HUDEP-2 (cell line): ENCODE measurements around the gene AGK.

Experiments used
- DNase-seq, 76 experiments: peaks; one replicate each; lab custom pipeline; 2025; ENCODE audit not compliant: unreplicated experiment in 76 of 76; lab: John Stamatoyannopoulos, UW

Gene AGK

GRCh38 chr7:141551094-141551781 is at the start of gene AGK:
AGK (plus strand) TSS chr7:141551410; CDS start chr7:141555467, 4,057 bp downstream.
- DNase-seq, result peak in 62 of 76 experiments; percentile 5 to 72 (median 54)

GRCh38 chr7:141501451-141501850 is 49.8 kb upstream of the AGK start:
- DNase-seq, result no peak

- no peak for DNase-seq
Measured at GRCh38 chr7:141511316-141511675, 39.9 kb upstream of the AGK start.

- DNase-seq, result no peak
Measured at GRCh38 chr7:141511676-141512396, 39.4 kb upstream of the AGK start.

- DNase-seq, result no peak
Measured at GRCh38 chr7:141512597-141512996, 38.6 kb upstream of the AGK start.

GRCh38 chr7:141513720-141514119 is 37.5 kb upstream of the AGK start:
- DNase-seq, result no peak

- no peak for DNase-seq
Measured at GRCh38 chr7:141515941-141516340, 35.3 kb upstream of the AGK start.

GRCh38 chr7:141519623-141520022 is 31.6 kb upstream of the AGK start:
- no peak for DNase-seq

GRCh38 chr7:141522657-141523342 is 28.4 kb upstream of the AGK start:
- DNase-seq, result no peak

- no peak for DNase-seq
Measured at GRCh38 chr7:141525973-141526514, 25.2 kb upstream of the AGK start.

- DNase-seq, result no peak
Measured at GRCh38 chr7:141527076-141527475, 24.1 kb upstream of the AGK start.

GRCh38 chr7:141528399-141528798 is 22.8 kb upstream of the AGK start:
- DNase-seq, result no peak

- peak in 44 of 76 experiments; percentile 2 to 53 (median 16) for DNase-seq
Measured at GRCh38 chr7:141533149-141533949, 17.9 kb upstream of the AGK start.

GRCh38 chr7:141534757-141535737 is 16.2 kb upstream of the AGK start:
- no peak for DNase-seq

GRCh38 chr7:141537906-141538305 is 13.3 kb upstream of the AGK start:
- no peak for DNase-seq

- no peak for DNase-seq
Measured at GRCh38 chr7:141541375-141541774, 9.8 kb upstream of the AGK start.

- no peak for DNase-seq
Measured at GRCh38 chr7:141544831-141545230, 6.4 kb upstream of the AGK start.

- no peak for DNase-seq
Measured at GRCh38 chr7:141549582-141549981, 1.6 kb upstream of the AGK start.

GRCh38 chr7:141550386-141551093 is 670 bp upstream of the AGK start:
- DNase-seq, result peak in 4 of 76 experiments; percentile 11 to 26 (median 16)
